NT2/D1 (cell line): ENCODE data around the gene CCSER2.

Experiments
- SUZ12 ChIP-seq: IDR thresholded peaks from 2 replicates; pipeline ENCODE4 v1.6.1; 2011; ENCODE audit not compliant: insufficient read length, insufficient read depth; ENCODE audit errors: extremely low read depth
- YY1 ChIP-seq: IDR thresholded peaks from 2 replicates; pipeline ENCODE4 v1.6.1; 2011; ENCODE audit not compliant: insufficient read length, insufficient read depth

DNA sequence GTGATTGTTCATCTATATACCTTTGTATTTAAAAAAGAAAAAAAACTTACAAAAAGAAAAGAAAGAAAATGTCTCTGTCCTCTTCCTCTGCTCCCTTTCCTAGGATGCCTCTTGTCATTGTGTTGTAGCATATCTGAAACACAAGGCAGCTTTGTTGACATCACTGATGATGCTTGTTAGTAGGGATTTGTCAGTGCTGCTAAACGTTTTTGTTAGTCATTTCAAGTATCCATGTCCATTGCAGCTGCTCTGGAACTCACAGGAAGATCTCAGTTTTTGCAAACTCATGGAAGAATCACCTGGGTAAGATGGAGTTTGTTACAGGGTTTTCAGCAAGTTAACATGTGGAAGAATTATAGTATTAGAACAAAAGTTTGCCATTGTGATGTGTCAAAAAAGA is 123.6 kb downstream of the CCSER2 start:
- TF ChIP-seq SUZ12 (no peak), YY1 (no peak)
